Body of pancreas (tissue), 4 donors: Measurements from ENCODE around the gene BAIAP3. TPM values are rescaled to one million over a fixed set of nuclear protein-coding genes. Genes with fewer than 3 reads are reported as not detected.

Experiments
- ATAC-seq: fragments of 150-250 bp; one replicate; pipeline ENCODE4 v1.9.1; 2016
- DNase-seq, 4 donors: peaks; one replicate each; pipeline ENCODE4 v3.0.0-alpha.2; 2019
- H3K27ac ChIP-seq, 4 donors: fragments of 200-600 bp; sonication (generic); 1 replicate in 3 of 4; 2 replicates in 1 of 4; pipeline versions ENCODE4 v1.5.1 to v1.6.1; 2016 to 2019; ENCODE audit warnings: mild to moderate bottlenecking in 1 of 4, mixed read lengths in 1 of 4, moderate library complexity in 1 of 4
- H3K27me3 ChIP-seq, 2 donors: fragments of 200-600 bp; sonication (generic); one replicate each; pipeline ENCODE4 v1.6.0; 2016; ENCODE audit warnings: mild to moderate bottlenecking in 1 of 2
- H3K36me3 ChIP-seq, 2 donors: fragments of 200-600 bp; sonication (generic); replicated peaks in 1 of 2; 2 replicates each; pipeline ENCODE4 v1.5.1; 2016; ENCODE audit warnings: low read depth in 2 of 2; ENCODE audit not compliant: insufficient read depth in 1 of 2
- H3K4me1 ChIP-seq: fragments of 200-600 bp; sonication (generic); one replicate; pipeline ENCODE4 v1.6.0; 2016
- H3K4me3 ChIP-seq, 2 donors: fragments of 200-600 bp; sonication (generic); 1 replicate in 1 of 2; 2 replicates in 1 of 2; pipeline ENCODE4 v1.5.1; 2016 to 2019
- H3K9me3 ChIP-seq, 3 donors: fragments of 200-600 bp; sonication (generic); 1 replicate in 2 of 3; 2 replicates in 1 of 3; pipeline ENCODE4 v1.5.1; 2016
- CTCF ChIP-seq, 7 experiments: fragments of 450-650 bp in 4 of 7; fragments of 200-600 bp in 3 of 7; sonication (generic) in 3 of 7; IDR thresholded peaks; one replicate each; pipeline ENCODE4 v1.5.1; 2016 to 2019; ENCODE audit warnings: antibody characterized with exemption in 7 of 7
- POLR2A ChIP-seq, 3 donors: fragments of 450-650 bp; IDR thresholded peaks; one replicate each; pipeline ENCODE4 v1.6.1; 2016; ENCODE audit warnings: antibody characterized with exemption in 3 of 3, mild to moderate bottlenecking in 2 of 3
- WGBS, 2 donors: methylation state at CpG; one replicate each; pipeline ENCODE4 v1.1.5; 2017; 5-methylcytosine and 5-hydroxymethylcytosine counted together
- intact Hi-C: fragments of 100-400 bp; cut with DNase I; formaldehyde crosslinking; loops from one replicate; pipeline ENCODE4 v1.15.1; 2023
- total RNA-seq, 2 donors: library from RNA; depleted of rRNA; stranded (reverse); fragments of >200 nt; gene quantifications; one replicate each; pipeline ENCODE4 v1.1.0, GENCODE V29; 2016

Gene BAIAP3
- total RNA-seq, 2 donors from 2014 or later, result 7.0 to 20.8 TPM

GRCh38 chr16:1317479-1318267 lies 15.8 kb upstream of the BAIAP3 start:
- TF ChIP-seq POLR2A (IDR thresholded peaks at IDR 0.05), result no peak
- TF ChIP-seq CTCF (IDR thresholded peaks at IDR 0.05), result no peak
- H3K27ac ChIP-seq, result no peak overlapping the region
- H3K4me1 ChIP-seq, result peaks cover 6% of the 10 kb centered on the region
- no peaks in the 10 kb centered on the region for H3K9me3 ChIP-seq
- H3K27me3 ChIP-seq, result no peaks in the 10 kb centered on the region
- 86 to 96% methylated on average over 19 to 32 of the region's 32 CpGs for WGBS, 2 donors
- ATAC-seq (no peak), DNase-seq (no peak)
- peaks cover 24 to 59% of the 10 kb centered on the region in 2 donors for H3K36me3 ChIP-seq
- H3K4me3 ChIP-seq, result no peak overlapping the region
- intact Hi-C loops, result no loop called here

GRCh38 chr16:1318268-1318545 lies 15.2 kb upstream of the BAIAP3 start:
- H3K27ac ChIP-seq, result no peak overlapping the region
- intact Hi-C loops, result no loop called here
- H3K4me3 ChIP-seq, result no peak overlapping the region
- H3K27me3 ChIP-seq, result no peaks in the 10 kb centered on the region
- peaks cover 24 to 60% of the 10 kb centered on the region in 2 donors for H3K36me3 ChIP-seq
- peaks cover under 1% of the 10 kb centered on the region for H3K4me1 ChIP-seq
- H3K9me3 ChIP-seq, result no peaks in the 10 kb centered on the region
- no peak for ATAC-seq
- no peak for TF ChIP-seq POLR2A (IDR thresholded peaks at IDR 0.05)
- no peak for TF ChIP-seq CTCF (IDR thresholded peaks at IDR 0.05)
- WGBS, 2 donors, result 79 to 83% methylated on average over 6 to 9 of the region's 9 CpGs
- no peak for DNase-seq

DNA sequence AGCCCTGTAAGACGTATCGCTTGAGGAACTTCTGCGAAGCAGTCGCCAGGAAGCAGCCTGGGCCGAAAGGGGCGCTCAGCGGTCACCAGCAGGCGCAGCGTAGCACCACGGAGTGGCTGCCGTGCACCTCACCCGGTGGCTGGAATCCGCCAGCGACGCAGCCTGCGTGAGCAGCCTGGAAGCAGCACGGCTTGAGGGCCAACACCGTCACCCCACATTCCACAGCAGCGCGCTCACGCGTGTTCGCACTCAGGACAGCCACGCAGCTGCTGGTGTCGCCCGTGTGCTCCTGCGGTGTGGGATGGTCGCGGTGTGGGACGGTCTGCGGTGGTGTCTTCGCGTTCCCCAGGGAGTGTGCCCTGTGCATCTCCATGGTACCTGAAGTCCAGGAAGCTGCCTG lies 14.4 kb upstream of the BAIAP3 start:
- Histone ChIP-seq H3K27me3 (no peaks in the 10 kb centered on the region), H3K4me1 (no peaks in the 10 kb centered on the region), H3K9me3 (no peaks in the 10 kb centered on the region), H3K4me3 (no peak overlapping the region), H3K27ac (no peak overlapping the region), H3K36me3 (peaks cover 24 to 65% of the 10 kb centered on the region in 2 donors)
- TF ChIP-seq CTCF (IDR thresholded peaks at IDR 0.05) (no peak), POLR2A (IDR thresholded peaks at IDR 0.05) (no peak)
- DNase-seq (no peak), ATAC-seq (no peak)
- intact Hi-C loops, result no loop called here
- WGBS, 2 donors, result 86 to 88% methylated on average over 16 to 20 of the region's 33 CpGs

GRCh38 chr16:1320097-1320496 lies 13.3 kb upstream of the BAIAP3 start:
- no peak for TF ChIP-seq CTCF (IDR thresholded peaks at IDR 0.05)
- TF ChIP-seq POLR2A (IDR thresholded peaks at IDR 0.05), result no peak
- H3K4me1 ChIP-seq, result no peaks in the 10 kb centered on the region
- peaks cover 24 to 60% of the 10 kb centered on the region in 2 donors for H3K36me3 ChIP-seq
- H3K4me3 ChIP-seq, result no peak overlapping the region
- intact Hi-C loops, result no loop called here
- no peak for DNase-seq
- no peaks in the 10 kb centered on the region for H3K9me3 ChIP-seq
- no peak overlapping the region for H3K27ac ChIP-seq
- H3K27me3 ChIP-seq, result no peaks in the 10 kb centered on the region
- no peak for ATAC-seq
- 80 to 83% methylated on average over 12 of the region's 12 CpGs for WGBS, 2 donors

GRCh38 chr16:1320658-1321240 lies 12.7 kb upstream of the BAIAP3 start:
- Histone ChIP-seq H3K4me3 (no peak overlapping the region), H3K36me3 (peaks cover 19 to 53% of the 10 kb centered on the region in 2 donors), H3K9me3 (no peaks in the 10 kb centered on the region), H3K27me3 (no peaks in the 10 kb centered on the region), H3K27ac (no peak overlapping the region), H3K4me1 (no peaks in the 10 kb centered on the region)
- TF ChIP-seq POLR2A (IDR thresholded peaks at IDR 0.05), result no peak
- TF ChIP-seq CTCF (IDR thresholded peaks at IDR 0.05), result no peak
- intact Hi-C loops, result no loop called here
- WGBS, 2 donors, result 82 to 93% methylated on average over 5 to 21 of the region's 22 CpGs
- ATAC-seq, result no peak
- no peak for DNase-seq
